Endothelial cell of umbilical vein (primary cell): ENCODE results near the gene MUC20. TPM values are rescaled to one million over a fixed set of nuclear protein-coding genes. Genes with fewer than 3 reads are reported as not detected.

Experiments
- BruUV-seq: library from RNA; stranded (reverse); fragments of 400-500 nt; replicated peaks from 2 replicates; lab custom pipeline; 2021; lab: Mats Ljungman, UMichigan
- CTCF ChIA-PET: fragments of 300-600, 350-600 bp; sonication (Branson Sonifier 250); formaldehyde crosslinking; loops from one replicate; lab custom pipeline; 2021; ENCODE audit warnings: antibody characterized with exemption, inconsistent platforms; lab: Charles Lee
- POLR2A ChIA-PET: fragments of 300-600, 350-600 bp; sonication (Branson Sonifier 250); formaldehyde crosslinking; loops from one replicate; lab custom pipeline; 2021; ENCODE audit warnings: antibody characterized with exemption, inconsistent platforms; lab: Charles Lee
- DNase-seq: peaks from one replicate; pipeline ENCODE4 v3.0.0-alpha.2; 2011; ENCODE audit warnings: low read depth, low spot score
- FAIRE-seq: peaks from 2 replicates; lab custom pipeline; 2011; peaks lifted over from hg19 to GRCh38; lab: Jason Lieb, UNC
- H2AFZ ChIP-seq: 2 replicates; pipeline ENCODE4 v1.6.0; 2012; ENCODE audit warnings: low read depth, low read length, control low read depth, inconsistent platforms
- H3K27ac ChIP-seq: 2 replicates; pipeline ENCODE4 v1.5.1; 2011; ENCODE audit warnings: low read depth, mild to moderate bottlenecking, control low read depth, low read length, moderate library complexity; ENCODE audit not compliant: insufficient read depth
- H3K27me3 ChIP-seq, 2 experiments: 2 replicates each; pipeline versions ENCODE4 v1.6.0 to v1.6.1; 2011; ENCODE audit warnings: low read length in 2 of 2, mixed read lengths in 1 of 2; ENCODE audit not compliant: control insufficient read depth in 2 of 2, insufficient read depth in 2 of 2
- H3K36me3 ChIP-seq, 2 experiments: 2 replicates in 1 of 2; 3 replicates in 1 of 2; pipeline ENCODE4 v1.5.1; 2011; ENCODE audit warnings: low read length in 2 of 2, mild to moderate bottlenecking in 1 of 2, moderate library complexity in 1 of 2; ENCODE audit not compliant: control insufficient read depth in 2 of 2, insufficient read depth in 2 of 2; ENCODE audit errors: extremely low read depth in 1 of 2
- H3K4me1 ChIP-seq: 3 replicates; pipeline ENCODE4 v1.5.1; 2011; ENCODE audit warnings: mild to moderate bottlenecking, low read length; ENCODE audit not compliant: control insufficient read depth, insufficient read depth; ENCODE audit errors: extremely low read depth
- H3K4me2 ChIP-seq: 2 replicates; pipeline ENCODE4 v1.6.1; 2011; ENCODE audit warnings: low read length, control low read depth, mixed read lengths; ENCODE audit not compliant: insufficient read depth
- H3K4me3 ChIP-seq, 3 experiments: fragments of 200-600 bp in 1 of 3; sonication (generic), shearing (Covaris generic) in 1 of 3; replicated peaks in 1 of 3; 2 replicates each; pipeline ENCODE4 v1.5.1; 2011 to 2016; ENCODE audit warnings: control low read depth in 3 of 3, low read length in 3 of 3, mild to moderate bottlenecking in 2 of 3, inconsistent platforms in 1 of 3, low read depth in 1 of 3, moderate library complexity in 1 of 3; ENCODE audit not compliant: insufficient read depth in 1 of 3
- H3K79me2 ChIP-seq: 2 replicates; pipeline ENCODE4 v1.6.0; 2012; ENCODE audit warnings: low read length, inconsistent platforms; ENCODE audit not compliant: control insufficient read depth, insufficient read depth
- H3K9ac ChIP-seq: replicated peaks from 2 replicates; pipeline ENCODE3; 2011; ENCODE audit warnings: low read length, control low read depth; ENCODE audit not compliant: insufficient read depth; ENCODE audit errors: extremely low read depth
- H3K9me1 ChIP-seq: replicated peaks from 3 replicates; pipeline ENCODE4 v1.6.0; 2011; ENCODE audit warnings: mild to moderate bottlenecking, low read length; ENCODE audit not compliant: control insufficient read depth, insufficient read depth; ENCODE audit errors: extremely low read depth
- H3K9me3 ChIP-seq: replicated peaks from 2 replicates; pipeline ENCODE4 v1.5.1; 2012; ENCODE audit warnings: low read length, inconsistent platforms; ENCODE audit not compliant: control insufficient read depth, insufficient read depth
- H4K20me1 ChIP-seq: replicated peaks from 2 replicates; pipeline ENCODE3; 2011; ENCODE audit warnings: mild to moderate bottlenecking, low read length; ENCODE audit not compliant: control insufficient read depth, insufficient read depth; ENCODE audit errors: extremely low read depth
- EZH2 ChIP-seq: IDR thresholded peaks from 2 replicates; pipeline ENCODE4 v1.6.1; 2012; ENCODE audit warnings: borderline replicate concordance, low read depth, mild to moderate bottlenecking, moderate library complexity, low read length, inconsistent platforms; ENCODE audit not compliant: severe bottlenecking
- FOS ChIP-seq: IDR thresholded peaks from 2 replicates; pipeline ENCODE4 v1.6.1; 2011; ENCODE audit warnings: mild to moderate bottlenecking, low read length, moderate library complexity, borderline replicate concordance; ENCODE audit not compliant: insufficient read depth
- GATA2 ChIP-seq: IDR thresholded peaks from 2 replicates; pipeline ENCODE4 v1.7.0; 2011; ENCODE audit warnings: low read depth, mild to moderate bottlenecking, moderate library complexity, mixed read lengths, low read length; ENCODE audit not compliant: insufficient read length, insufficient read depth
- JUN ChIP-seq: IDR thresholded peaks from 2 replicates; pipeline ENCODE4 v1.6.1; 2011; ENCODE audit warnings: borderline replicate concordance, low read depth; ENCODE audit not compliant: insufficient read length, insufficient read depth
- MYC ChIP-seq: IDR thresholded peaks from one replicate; pipeline ENCODE4 v1.6.1; 2011; ENCODE audit warnings: mild to moderate bottlenecking, low read depth, low read length
- POLR2A ChIP-seq: IDR thresholded peaks from 2 replicates; pipeline ENCODE4 v1.6.1; 2012; ENCODE audit warnings: low read depth, mild to moderate bottlenecking, control low read depth, low read length
- POLR2AphosphoS5 ChIP-seq: IDR thresholded peaks from 2 replicates; pipeline ENCODE4 v1.6.1; 2012; ENCODE audit warnings: low read depth, mild to moderate bottlenecking, control low read depth, low read length, moderate library complexity; ENCODE audit not compliant: insufficient read depth
- dilution Hi-C: fragments of 300-500 bp; cut with MboI; formaldehyde crosslinking; loops from one replicate; pipeline ENCODE4 v1.15.0; 2019; ENCODE audit warnings: low sequenced_read_pairs; ENCODE audit not compliant: extremely low pct_ligation_motif_present
- intact Hi-C: fragments of 100-400 bp; cut with micrococcal nuclease; formaldehyde crosslinking; loops from one replicate; pipeline ENCODE4 v1.10.0; 2022
- polyA plus RNA-seq, 4 experiments: library from polyadenylated mRNA; depleted of rRNA in 3 of 4; stranded (reverse) in 3 of 4; unstranded in 1 of 4; fragments of >200 nt; gene quantifications; 2 replicates each; pipeline versions ENCODE4 v1.2.1 to v1.2.3, GENCODE V29; 2011 to 2012; ENCODE audit warnings: missing spikeins in 1 of 4
- total RNA-seq: library from RNA; stranded (reverse); gene quantifications from 2 replicates; pipeline ENCODE4 v1.2.3, GENCODE V29; 2021
- TF ChIP-seq, protein P1 (sequence below), 2 donors: IDR thresholded peaks; 1 replicate in 1 of 2; 2 replicates in 1 of 2; pipeline ENCODE4 v1.5.1; 2011; ENCODE audit warnings: low read length in 2 of 2, mild to moderate bottlenecking in 2 of 2, moderate library complexity in 2 of 2, control low read depth in 1 of 2, inconsistent platforms in 1 of 2, low read depth in 1 of 2; ENCODE audit not compliant: insufficient read depth in 1 of 2; ENCODE audit errors: extremely low read depth in 1 of 2
- TF ChIP-seq, protein P2 (sequence below): IDR thresholded peaks from 2 replicates; pipeline ENCODE4 v1.6.1; 2011; ENCODE audit not compliant: insufficient read depth, insufficient read length

Gene MUC20
- total and polyA plus RNA-seq, 2 donors (not counting 3 experiments of a cell fraction or from before 2014, with no cell fraction given): 0.62 TPM; not detected in 1

DNA sequence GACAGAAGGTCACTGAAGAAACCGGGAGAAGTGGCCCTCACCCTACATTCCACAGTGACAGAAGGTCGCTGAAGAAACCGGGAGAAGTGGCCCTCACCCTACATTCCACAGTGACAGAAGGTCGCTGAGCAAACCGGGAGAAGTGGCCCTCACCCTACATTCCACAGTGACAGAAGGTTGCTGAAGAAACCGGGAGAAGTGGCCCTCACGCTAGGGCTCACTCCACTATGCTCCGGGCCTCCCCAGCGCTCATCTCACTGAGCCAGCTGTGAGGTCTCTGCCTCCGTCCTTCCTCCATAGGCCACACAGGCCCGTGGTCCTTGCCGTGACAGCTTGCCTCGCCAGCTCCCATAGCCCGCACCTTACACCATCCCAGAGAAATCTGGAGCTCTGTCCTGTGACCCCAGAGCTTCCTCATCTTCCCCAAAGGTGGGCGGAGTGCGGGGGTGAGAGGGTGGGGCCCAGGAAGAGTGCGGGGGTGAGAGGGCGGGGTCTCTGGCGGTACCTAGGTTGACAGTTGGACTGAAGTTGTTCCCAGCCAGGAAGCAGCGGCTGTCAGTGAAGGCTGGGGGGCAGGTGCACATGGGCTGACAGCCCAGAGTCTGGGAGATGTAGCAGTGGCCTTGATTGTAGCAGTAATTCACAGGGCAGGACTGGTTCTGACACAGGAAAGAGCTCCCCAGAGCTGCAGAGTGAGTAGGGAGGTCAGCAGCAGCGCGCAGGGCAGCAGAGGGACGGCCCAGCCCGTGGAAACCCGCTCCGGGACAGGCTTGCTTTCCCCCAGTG, 32.0 kb downstream of the MUC20 start:
- no peak overlapping the region for H3K27ac ChIP-seq
- intact Hi-C loops (no loop called here), dilution Hi-C loops (no loop called here)
- POLR2A ChIA-PET: no interaction called here
- H3K4me1 ChIP-seq: peaks cover 3% of the 10 kb centered on the region
- FAIRE-seq (no peak), DNase-seq (no peak)
- H3K36me3 ChIP-seq: no peaks in the 10 kb centered on the region
- BruUV-seq: no TSS peak
- no peaks in the 10 kb centered on the region for H3K9me3 ChIP-seq
- no peak overlapping the region for H3K4me3 ChIP-seq
- no peak for TF ChIP-seq EZH2
- TF ChIP-seq FOS: no peak
- TF ChIP-seq JUN: no peak
- TF ChIP-seq POLR2AphosphoS5: no peak
- TF ChIP-seq MYC: no peak
- TF ChIP-seq, protein P1, sequence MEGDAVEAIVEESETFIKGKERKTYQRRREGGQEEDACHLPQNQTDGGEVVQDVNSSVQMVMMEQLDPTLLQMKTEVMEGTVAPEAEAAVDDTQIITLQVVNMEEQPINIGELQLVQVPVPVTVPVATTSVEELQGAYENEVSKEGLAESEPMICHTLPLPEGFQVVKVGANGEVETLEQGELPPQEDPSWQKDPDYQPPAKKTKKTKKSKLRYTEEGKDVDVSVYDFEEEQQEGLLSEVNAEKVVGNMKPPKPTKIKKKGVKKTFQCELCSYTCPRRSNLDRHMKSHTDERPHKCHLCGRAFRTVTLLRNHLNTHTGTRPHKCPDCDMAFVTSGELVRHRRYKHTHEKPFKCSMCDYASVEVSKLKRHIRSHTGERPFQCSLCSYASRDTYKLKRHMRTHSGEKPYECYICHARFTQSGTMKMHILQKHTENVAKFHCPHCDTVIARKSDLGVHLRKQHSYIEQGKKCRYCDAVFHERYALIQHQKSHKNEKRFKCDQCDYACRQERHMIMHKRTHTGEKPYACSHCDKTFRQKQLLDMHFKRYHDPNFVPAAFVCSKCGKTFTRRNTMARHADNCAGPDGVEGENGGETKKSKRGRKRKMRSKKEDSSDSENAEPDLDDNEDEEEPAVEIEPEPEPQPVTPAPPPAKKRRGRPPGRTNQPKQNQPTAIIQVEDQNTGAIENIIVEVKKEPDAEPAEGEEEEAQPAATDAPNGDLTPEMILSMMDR (IDR thresholded peaks at IDR 0.05; ENCODE audit: extremely low read depth in 1 of 2, insufficient read depth in 1 of 2, low read depth in 1 of 2, low read length in 2 of 2): no peak
- TF ChIP-seq POLR2A: no peak
- TF ChIP-seq GATA2: no peak
- TF ChIP-seq, protein P2, sequence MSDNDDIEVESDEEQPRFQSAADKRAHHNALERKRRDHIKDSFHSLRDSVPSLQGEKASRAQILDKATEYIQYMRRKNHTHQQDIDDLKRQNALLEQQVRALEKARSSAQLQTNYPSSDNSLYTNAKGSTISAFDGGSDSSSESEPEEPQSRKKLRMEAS: no peak
- no peak overlapping the region for H2AFZ ChIP-seq
- H3K27me3 ChIP-seq: peaks cover 0 to 3% of the 10 kb centered on the region in 2 experiments
- H3K9me1 ChIP-seq: no peaks in the 10 kb centered on the region
- CTCF ChIA-PET: no interaction called here
- no peaks in the 10 kb centered on the region for H3K79me2 ChIP-seq
- no peak overlapping the region for H3K4me2 ChIP-seq
- H4K20me1 ChIP-seq: no peaks in the 10 kb centered on the region
- no peak overlapping the region for H3K9ac ChIP-seq
